BJ (cell line): ENCODE results near the gene COX11. TPM values are rescaled to one million over a fixed set of nuclear protein-coding genes. Genes with fewer than 3 reads are reported as not detected.

Experiments
- CTCF ChIA-PET: fragments of 350-600 bp; formaldehyde crosslinking; extraction: SDS; loops from one replicate; lab custom pipeline; 2021; ENCODE audit warnings: antibody characterized with exemption, inconsistent platforms; lab: Yijun Ruan, JAX
- POLR2A ChIA-PET: fragments of 300-600 bp; sonication (Branson Sonifier 250); formaldehyde crosslinking; extraction: SDS; loops from one replicate; lab custom pipeline; 2021; ENCODE audit warnings: antibody characterized with exemption; lab: Charles Lee
- DNase-seq: peaks from one replicate; pipeline ENCODE4 v3.0.0-alpha.2; 2011; ENCODE audit warnings: low read depth
- H3K27me3 ChIP-seq: 2 replicates; pipeline ENCODE4 v1.6.0; 2011; ENCODE audit warnings: low read length; ENCODE audit not compliant: control insufficient read depth, insufficient read depth
- H3K36me3 ChIP-seq: 2 replicates; pipeline ENCODE4 v1.5.1; 2011; ENCODE audit warnings: low read length; ENCODE audit not compliant: control insufficient read depth, insufficient read depth
- H3K4me3 ChIP-seq: 2 replicates; pipeline ENCODE4 v1.5.1; 2011; ENCODE audit warnings: low read depth, mild to moderate bottlenecking, control low read depth, low read length
- polyA plus RNA-seq: library from polyadenylated mRNA; depleted of rRNA; stranded (reverse); fragments of >200 nt; gene quantifications from 2 replicates; pipeline ENCODE4 v1.2.3, GENCODE V29; 2011
- TF ChIP-seq, protein P1 (sequence below): IDR thresholded peaks from 2 replicates; pipeline ENCODE4 v1.5.1; 2011; ENCODE audit warnings: low read depth, mild to moderate bottlenecking, control low read depth, inconsistent platforms, low read length, moderate library complexity; ENCODE audit not compliant: insufficient read depth

Gene COX11
- polyA plus RNA-seq, 1 experiment: 33.3 TPM

- Histone ChIP-seq H3K4me3 (no peak overlapping the region), H3K27me3 (no peaks in the 10 kb centered on the region), H3K36me3 (peaks cover 8% of the 10 kb centered on the region)
- POLR2A ChIA-PET: no interaction called here
- CTCF ChIA-PET: no interaction called here
- DNase-seq: no peak
- TF ChIP-seq, protein P1, sequence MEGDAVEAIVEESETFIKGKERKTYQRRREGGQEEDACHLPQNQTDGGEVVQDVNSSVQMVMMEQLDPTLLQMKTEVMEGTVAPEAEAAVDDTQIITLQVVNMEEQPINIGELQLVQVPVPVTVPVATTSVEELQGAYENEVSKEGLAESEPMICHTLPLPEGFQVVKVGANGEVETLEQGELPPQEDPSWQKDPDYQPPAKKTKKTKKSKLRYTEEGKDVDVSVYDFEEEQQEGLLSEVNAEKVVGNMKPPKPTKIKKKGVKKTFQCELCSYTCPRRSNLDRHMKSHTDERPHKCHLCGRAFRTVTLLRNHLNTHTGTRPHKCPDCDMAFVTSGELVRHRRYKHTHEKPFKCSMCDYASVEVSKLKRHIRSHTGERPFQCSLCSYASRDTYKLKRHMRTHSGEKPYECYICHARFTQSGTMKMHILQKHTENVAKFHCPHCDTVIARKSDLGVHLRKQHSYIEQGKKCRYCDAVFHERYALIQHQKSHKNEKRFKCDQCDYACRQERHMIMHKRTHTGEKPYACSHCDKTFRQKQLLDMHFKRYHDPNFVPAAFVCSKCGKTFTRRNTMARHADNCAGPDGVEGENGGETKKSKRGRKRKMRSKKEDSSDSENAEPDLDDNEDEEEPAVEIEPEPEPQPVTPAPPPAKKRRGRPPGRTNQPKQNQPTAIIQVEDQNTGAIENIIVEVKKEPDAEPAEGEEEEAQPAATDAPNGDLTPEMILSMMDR: no peak
These were observed 27.2 kb downstream of the COX11 start for GRCh38 chr17:54941285-54941684.

- TF ChIP-seq, protein P1: no peak
- H3K36me3 ChIP-seq: peaks cover 8% of the 10 kb centered on the region
- no peak overlapping the region for H3K4me3 ChIP-seq
- ChIA-PET POLR2A (no interaction called here), CTCF (no interaction called here)
- H3K27me3 ChIP-seq: no peaks in the 10 kb centered on the region
- DNase-seq: no peak
These were observed 31.0 kb downstream of the COX11 start for GRCh38 chr17:54937426-54937825.

GRCh38 chr17:54937018-54937417, 31.4 kb downstream of the COX11 start:
- no peak for DNase-seq
- ChIA-PET CTCF (no interaction called here), POLR2A (no interaction called here)
- TF ChIP-seq, protein P1: no peak
- Histone ChIP-seq H3K36me3 (peaks cover 8% of the 10 kb centered on the region), H3K4me3 (no peak overlapping the region), H3K27me3 (no peaks in the 10 kb centered on the region)

DNA sequence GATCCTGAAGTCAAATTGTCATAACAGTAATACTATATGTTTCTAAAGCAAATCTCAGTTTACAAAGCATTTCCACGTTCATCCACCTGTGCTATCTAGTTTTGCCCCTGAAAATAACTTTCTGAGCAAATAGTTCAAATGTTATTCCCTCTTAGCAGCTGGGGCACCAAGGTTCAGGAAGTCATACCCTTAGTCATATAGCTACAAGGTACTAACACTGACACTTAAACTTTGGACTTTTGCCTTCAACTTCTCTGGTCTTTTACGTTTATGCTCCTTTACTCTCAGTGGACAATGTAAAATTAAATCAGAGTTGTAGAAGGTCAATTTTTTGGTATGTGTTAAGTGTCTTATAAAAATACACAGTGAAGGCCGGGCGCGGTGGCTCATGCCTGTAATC, 33.0 kb downstream of the COX11 start:
- no peaks in the 10 kb centered on the region for H3K27me3 ChIP-seq
- ChIA-PET CTCF (interaction anchor here (0.6 kb wide), 2 partner anchors 9 to 807 kb away, joined by 3 to 4 read pairs; no protein-coding TSS in a partner anchor), POLR2A (no interaction called here)
- no peak for DNase-seq
- TF ChIP-seq, protein P1: no peak
- H3K36me3 ChIP-seq: peaks cover 8% of the 10 kb centered on the region
- H3K4me3 ChIP-seq: no peak overlapping the region

- CTCF ChIA-PET: no interaction called here
- Histone ChIP-seq H3K4me3 (no peak overlapping the region), H3K36me3 (peaks cover 3% of the 10 kb centered on the region), H3K27me3 (no peaks in the 10 kb centered on the region)
- TF ChIP-seq, protein P1: no peak
- POLR2A ChIA-PET: no interaction called here
- DNase-seq: no peak
These were observed 34.5 kb downstream of the COX11 start for GRCh38 chr17:54933921-54934320.
